PFSK-1 (cell line): ENCODE results near the gene BRF1.

ENCODE experiments used
- FOXP2 ChIP-seq: optimal IDR thresholded peaks from 2 replicates; pipeline ENCODE3; 2011; ENCODE audit warnings: borderline replicate concordance, control low read depth, inconsistent platforms; ENCODE audit not compliant: insufficient read depth; ENCODE audit errors: extremely low read length, extremely low read depth
- POLR2AphosphoS5 ChIP-seq: IDR thresholded peaks from 2 replicates; pipeline ENCODE4 v1.6.1; 2012; ENCODE audit warnings: low read depth, mild to moderate bottlenecking, control low read depth, low read length, moderate library complexity
- REST ChIP-seq, 2 experiments: IDR thresholded peaks; 2 replicates each; pipeline versions ENCODE4 v1.6.1 to v1.8.0; 2011 to 2012; ENCODE audit warnings: low read depth in 2 of 2, low read length in 2 of 2, control low read depth in 1 of 2, inconsistent platforms in 1 of 2, mild to moderate bottlenecking in 1 of 2, moderate library complexity in 1 of 2; ENCODE audit not compliant: insufficient read depth in 1 of 2
- SIN3A ChIP-seq: IDR thresholded peaks from 2 replicates; pipeline ENCODE4 v1.6.1; 2012; ENCODE audit warnings: mild to moderate bottlenecking, low read length, moderate library complexity, borderline replicate concordance; ENCODE audit not compliant: insufficient read depth
- TAF1 ChIP-seq: IDR thresholded peaks from 2 replicates; pipeline ENCODE4 v1.6.1; 2012; ENCODE audit warnings: low read length, control low read depth, borderline replicate concordance; ENCODE audit not compliant: insufficient read depth

Gene BRF1

GRCh38 chr14:105251920-105252319 is 48.9 kb downstream of the BRF1 start:
- TF ChIP-seq SIN3A (no peak), FOXP2 (no peak), REST (IDR thresholded peaks at IDR 0.05; ENCODE audit: insufficient read depth in 1 of 2, low read depth in 2 of 2, low read length in 2 of 2) (no peak), TAF1 (no peak), POLR2AphosphoS5 (no peak)

GRCh38 chr14:105250986-105251385 is 49.8 kb downstream of the BRF1 start:
- TF ChIP-seq REST (IDR thresholded peaks at IDR 0.05; ENCODE audit: insufficient read depth in 1 of 2, low read depth in 2 of 2, low read length in 2 of 2) (no peak), POLR2AphosphoS5 (no peak), FOXP2 (no peak), SIN3A (no peak), TAF1 (no peak)

- TF ChIP-seq POLR2AphosphoS5: no peak
- TF ChIP-seq REST (IDR thresholded peaks at IDR 0.05; ENCODE audit: insufficient read depth in 1 of 2, low read depth in 2 of 2, low read length in 2 of 2): no peak
- TF ChIP-seq TAF1: no peak
- no peak for TF ChIP-seq SIN3A
- TF ChIP-seq FOXP2: no peak
Measured at GRCh38 chr14:105250008-105250366, 50.8 kb downstream of the BRF1 start.

- no peak for TF ChIP-seq SIN3A
- no peak for TF ChIP-seq POLR2AphosphoS5
- TF ChIP-seq REST (IDR thresholded peaks at IDR 0.05; ENCODE audit: insufficient read depth in 1 of 2, low read depth in 2 of 2, low read length in 2 of 2): no peak
- no peak for TF ChIP-seq TAF1
- TF ChIP-seq FOXP2: no peak
Measured at GRCh38 chr14:105249182-105250007, 51.4 kb downstream of the BRF1 start.
